Keratinocyte (primary cell): ENCODE results near the gene PTPRZ1.

Experiments used
- CTCF ChIP-seq, 3 experiments: IDR thresholded peaks in 1 of 3; conservative IDR thresholded peaks in 1 of 3; optimal IDR thresholded peaks in 1 of 3; 2 replicates in 2 of 3; 3 replicates in 1 of 3; pipeline versions ENCODE3 to v1.5.1; 2011; ENCODE audit warnings: low read length in 3 of 3, mild to moderate bottlenecking in 3 of 3, moderate library complexity in 2 of 3, control low read depth in 1 of 3, inconsistent platforms in 1 of 3; ENCODE audit not compliant: insufficient read depth in 2 of 3; ENCODE audit errors: extremely low read depth in 1 of 3
- EZH2 ChIP-seq: IDR thresholded peaks from one replicate; pipeline ENCODE4 v1.6.1; 2012; ENCODE audit warnings: inconsistent platforms, mild to moderate bottlenecking, low read length, moderate library complexity

DNA sequence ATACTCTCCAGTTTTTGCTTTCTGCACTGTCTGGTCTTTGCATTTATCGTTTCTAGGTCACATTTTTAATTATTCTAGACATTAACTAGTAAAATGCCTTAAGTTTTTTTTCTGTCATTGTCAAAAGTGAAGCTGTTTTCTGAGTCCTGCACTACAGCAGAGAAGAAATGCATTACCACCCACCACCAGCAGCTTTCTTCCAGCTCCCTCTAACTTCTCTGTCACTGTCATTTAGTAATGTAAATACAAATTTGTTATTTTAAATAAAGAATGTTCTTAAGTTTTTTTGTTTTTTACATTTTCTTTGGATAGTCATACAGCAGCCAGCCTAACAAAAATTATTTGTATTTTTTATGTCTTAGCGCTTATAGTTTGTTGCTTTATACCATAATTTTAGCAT, 18.8 kb downstream of the PTPRZ1 start:
- TF ChIP-seq EZH2 (no peak), CTCF (optimal IDR thresholded peaks at IDR 0.05 in 1 of 3, IDR thresholded peaks at IDR 0.05 in 1 of 3, conservative IDR thresholded peaks at IDR 0.05 in 1 of 3; ENCODE audit: extremely low read depth in 1 of 3, insufficient read depth in 2 of 3, low read length in 3 of 3) (no peak)
